Ishikawa (cell line): ENCODE data around the gene TRIM68.

Experiments used
- CEBPB ChIP-seq: IDR thresholded peaks from 2 replicates; pipeline ENCODE4 v1.6.1; 2012
- CREB1 ChIP-seq: IDR thresholded peaks from 2 replicates; pipeline ENCODE4 v1.6.1; 2012; ENCODE audit warnings: low read depth
- EGR1 ChIP-seq: IDR thresholded peaks from 2 replicates; pipeline ENCODE4 v1.6.1; 2012
- EP300 ChIP-seq: IDR thresholded peaks from 2 replicates; pipeline ENCODE4 v1.6.1; 2012; ENCODE audit warnings: borderline replicate concordance
- FOXM1 ChIP-seq: IDR thresholded peaks from 2 replicates; pipeline ENCODE4 v1.6.1; 2012; ENCODE audit warnings: low read depth, borderline replicate concordance
- NFIC ChIP-seq: IDR thresholded peaks from 2 replicates; pipeline ENCODE4 v1.6.1; 2012
- RAD21 ChIP-seq: IDR thresholded peaks from 2 replicates; pipeline ENCODE4 v1.6.1; 2012; ENCODE audit warnings: low read depth
- REST ChIP-seq: IDR thresholded peaks from 2 replicates; pipeline ENCODE4 v1.6.1; 2012; ENCODE audit warnings: low read depth, mild to moderate bottlenecking
- TAF1 ChIP-seq: IDR thresholded peaks from 2 replicates; pipeline ENCODE4 v1.6.1; 2012; ENCODE audit warnings: low read depth, mild to moderate bottlenecking
- TCF12 ChIP-seq: IDR thresholded peaks from 2 replicates; pipeline ENCODE4 v1.6.1; 2012; ENCODE audit warnings: low read depth
- TEAD4 ChIP-seq: IDR thresholded peaks from 2 replicates; pipeline ENCODE4 v1.6.1; 2012
- USF1 ChIP-seq: IDR thresholded peaks from 2 replicates; pipeline ENCODE4 v1.6.1; 2012
- YY1 ChIP-seq: IDR thresholded peaks from 2 replicates; pipeline ENCODE4 v1.6.1; 2012; ENCODE audit warnings: low read depth
- ZBTB7A ChIP-seq: IDR thresholded peaks from 2 replicates; pipeline ENCODE4 v1.6.1; 2012; ENCODE audit warnings: low read depth
- TF ChIP-seq, protein P1 (sequence below): IDR thresholded peaks from 2 replicates; pipeline ENCODE4 v1.6.1; 2012

Gene TRIM68

DNA sequence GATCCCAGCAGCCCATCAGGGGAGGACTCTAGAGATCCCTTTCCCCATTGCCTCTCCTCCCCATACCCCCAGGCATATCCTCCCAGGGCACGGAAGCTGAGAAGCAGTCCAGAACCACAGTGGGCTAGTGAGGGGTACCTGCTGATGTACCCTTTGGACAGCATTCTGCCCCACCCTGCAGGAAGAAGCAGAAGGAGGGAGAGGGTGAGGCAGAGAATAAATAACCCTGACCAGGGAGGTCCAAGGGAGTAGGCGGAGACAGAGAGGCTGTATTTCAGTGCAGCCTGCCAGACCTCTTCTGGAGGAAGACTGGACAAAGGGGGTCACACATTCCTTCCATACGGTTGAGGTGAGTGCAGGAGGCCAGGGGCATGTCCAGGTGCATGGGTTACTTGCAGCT lies 35.7 kb upstream of the TRIM68 start, which contains the start of gene OR51E1:
Gene OR51E1, plus strand, starts transcription at position 301 of the 400 bp plus-strand sequence. CDS start 8,545 bp downstream, outside the sequence.
- TF ChIP-seq YY1 (no peak), TEAD4 (no peak), CEBPB (no peak), USF1 (no peak), FOXM1 (no peak), REST (no peak), TCF12 (no peak), ZBTB7A (no peak), CREB1 (no peak), EP300 (no peak), TAF1 (no peak), RAD21 (no peak), NFIC (no peak), EGR1 (no peak)
- TF ChIP-seq, protein P1, sequence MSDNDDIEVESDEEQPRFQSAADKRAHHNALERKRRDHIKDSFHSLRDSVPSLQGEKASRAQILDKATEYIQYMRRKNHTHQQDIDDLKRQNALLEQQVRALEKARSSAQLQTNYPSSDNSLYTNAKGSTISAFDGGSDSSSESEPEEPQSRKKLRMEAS: no peak

DNA sequence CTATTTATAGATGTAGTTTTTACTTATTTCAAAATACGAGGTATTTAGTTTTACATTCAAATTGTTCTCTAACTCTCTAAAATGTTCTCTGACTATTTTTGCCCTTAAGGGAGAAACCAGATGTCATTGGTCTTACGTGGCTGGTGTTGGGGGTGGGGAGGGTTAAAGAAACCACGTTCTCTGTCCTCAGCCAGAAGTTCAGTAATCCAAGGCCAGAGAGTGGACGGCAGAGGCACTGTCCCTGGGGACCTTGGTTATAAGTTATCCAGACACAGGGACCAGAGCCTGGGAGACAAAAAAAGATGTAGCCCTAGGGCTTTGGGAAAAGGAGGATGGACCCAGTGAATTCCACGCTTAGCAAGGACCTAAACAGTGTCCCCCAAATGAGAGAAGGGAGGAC lies 35.0 kb upstream of the TRIM68 start:
- TF ChIP-seq YY1: no peak
- no peak for TF ChIP-seq RAD21
- no peak for TF ChIP-seq TCF12
- no peak for TF ChIP-seq FOXM1
- no peak for TF ChIP-seq TAF1

DNA sequence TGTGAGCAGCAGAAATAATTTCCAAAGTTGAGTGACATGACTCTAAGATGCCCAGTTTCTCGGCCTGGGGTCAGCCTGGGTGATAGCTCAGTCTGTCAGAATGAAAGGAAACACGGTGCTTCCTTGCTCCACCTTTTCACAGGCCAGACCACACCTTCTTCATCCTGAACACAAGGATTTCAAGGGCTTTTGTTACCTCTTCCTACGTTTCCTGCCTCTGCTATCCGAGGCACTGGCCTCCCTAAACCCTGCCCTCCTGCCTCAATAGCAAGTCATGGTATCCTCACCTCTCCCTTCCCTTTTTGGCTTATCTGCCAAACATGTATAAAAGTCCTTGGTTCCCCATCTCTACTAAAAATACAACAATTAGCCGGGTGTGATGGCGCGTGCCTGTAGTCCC lies 34.0 kb upstream of the TRIM68 start:
- TF ChIP-seq, protein P1: no peak
- TF ChIP-seq CREB1: no peak
- TF ChIP-seq EP300: no peak

- TF ChIP-seq TEAD4 (peak; percentile 57; the same call in 1 of the 2 replicates), TCF12 (no peak), USF1 (no peak), CREB1 (no peak)
These were observed 33.5 kb upstream of the TRIM68 start for GRCh38 chr11:4641501-4641900.

GRCh38 chr11:4639931-4640330 lies 31.9 kb upstream of the TRIM68 start:
- no peak for TF ChIP-seq CREB1
- no peak for TF ChIP-seq EGR1
- no peak for TF ChIP-seq EP300
- TF ChIP-seq REST: no peak
- no peak for TF ChIP-seq CEBPB
- TF ChIP-seq TAF1: no peak
- TF ChIP-seq, protein P1: no peak
- no peak for TF ChIP-seq TEAD4
- TF ChIP-seq NFIC: no peak
- no peak for TF ChIP-seq ZBTB7A
- no peak for TF ChIP-seq YY1
- no peak for TF ChIP-seq TCF12
- no peak for TF ChIP-seq USF1
- no peak for TF ChIP-seq RAD21

- TF ChIP-seq EP300 (no peak), TEAD4 (no peak), RAD21 (no peak), CREB1 (no peak), YY1 (no peak), USF1 (no peak), FOXM1 (no peak), REST (no peak), TAF1 (no peak), ZBTB7A (no peak), CEBPB (no peak), EGR1 (no peak), NFIC (no peak), TCF12 (no peak)
- TF ChIP-seq, protein P1: no peak
These were observed 29.6 kb upstream of the TRIM68 start for GRCh38 chr11:4637662-4638047.
